ENCODE measurements around the gene KANSL2.
"Not testable (repeated sequence)": the region's sequence is repeated elsewhere in the genome, so short reads cannot be mapped to it uniquely, and the experiment has no call there.

GRCh38 chr12:48720171-48720570 lies 38.1 kb upstream of the KANSL2 start:
- not testable (repeated sequence) for TF ChIP-seq EP300, CTCF (IDR thresholded peaks at IDR 0.05)

Data from ovary (tissue), 3 donors.